Embryonic facial prominence (tissue), 1 donor: ENCODE results near the gene TKFC.

Experiments
- DNase-seq: peaks from one replicate; pipeline ENCODE4 v3.0.0-alpha.2; 2016; ENCODE audit errors: extremely low spot score

The TKFC gene, protein sequence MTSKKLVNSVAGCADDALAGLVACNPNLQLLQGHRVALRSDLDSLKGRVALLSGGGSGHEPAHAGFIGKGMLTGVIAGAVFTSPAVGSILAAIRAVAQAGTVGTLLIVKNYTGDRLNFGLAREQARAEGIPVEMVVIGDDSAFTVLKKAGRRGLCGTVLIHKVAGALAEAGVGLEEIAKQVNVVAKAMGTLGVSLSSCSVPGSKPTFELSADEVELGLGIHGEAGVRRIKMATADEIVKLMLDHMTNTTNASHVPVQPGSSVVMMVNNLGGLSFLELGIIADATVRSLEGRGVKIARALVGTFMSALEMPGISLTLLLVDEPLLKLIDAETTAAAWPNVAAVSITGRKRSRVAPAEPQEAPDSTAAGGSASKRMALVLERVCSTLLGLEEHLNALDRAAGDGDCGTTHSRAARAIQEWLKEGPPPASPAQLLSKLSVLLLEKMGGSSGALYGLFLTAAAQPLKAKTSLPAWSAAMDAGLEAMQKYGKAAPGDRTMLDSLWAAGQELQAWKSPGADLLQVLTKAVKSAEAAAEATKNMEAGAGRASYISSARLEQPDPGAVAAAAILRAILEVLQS

DNA sequence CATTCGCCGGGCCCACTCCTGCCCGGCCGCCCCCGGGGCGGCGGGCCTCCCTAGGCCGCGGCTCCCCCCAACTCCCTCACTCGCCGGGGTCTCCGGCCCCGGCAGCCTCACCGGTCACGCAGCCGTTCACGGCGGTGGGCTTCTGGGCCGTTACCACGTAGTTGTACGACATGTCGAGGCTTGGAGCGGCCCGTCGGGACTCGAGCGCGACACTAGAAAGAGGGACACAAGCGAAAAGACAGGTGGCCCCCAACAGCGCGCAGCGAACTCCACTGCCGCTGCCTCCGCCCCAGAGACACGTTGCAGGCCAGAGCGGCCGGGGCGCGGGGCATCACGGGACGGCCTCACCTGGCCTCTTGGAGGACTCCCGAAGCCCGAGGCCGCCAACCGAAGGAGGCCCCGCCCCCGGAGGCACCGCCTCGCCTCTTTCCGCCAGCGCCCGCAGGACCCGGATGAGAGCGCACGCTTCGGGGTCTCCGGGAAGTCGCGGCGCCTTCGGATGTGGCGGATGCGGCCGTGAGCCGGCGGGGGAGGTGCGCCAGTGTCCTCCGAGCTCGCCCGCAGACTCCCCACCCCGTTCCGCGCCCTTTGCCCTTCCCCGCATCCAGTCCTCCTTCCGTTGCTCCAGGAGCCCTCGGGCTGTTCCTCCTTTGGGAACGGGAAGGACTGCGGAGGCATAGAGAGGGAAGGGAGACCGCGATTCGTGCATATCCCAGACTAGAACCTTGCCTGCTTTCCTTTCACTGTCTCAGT lies at the start of gene TKFC, which contains the start of gene DDB1:
TKFC (plus strand) TSS at position 432 of the 753 bp plus-strand sequence. CDS start 1,501 bp downstream, outside the sequence.
DDB1 (minus strand) TSS at position 309 of the 753 bp plus-strand sequence; CDS start at position 172, 137 bp downstream.
- peak; percentile 85 for DNase-seq

DNA sequence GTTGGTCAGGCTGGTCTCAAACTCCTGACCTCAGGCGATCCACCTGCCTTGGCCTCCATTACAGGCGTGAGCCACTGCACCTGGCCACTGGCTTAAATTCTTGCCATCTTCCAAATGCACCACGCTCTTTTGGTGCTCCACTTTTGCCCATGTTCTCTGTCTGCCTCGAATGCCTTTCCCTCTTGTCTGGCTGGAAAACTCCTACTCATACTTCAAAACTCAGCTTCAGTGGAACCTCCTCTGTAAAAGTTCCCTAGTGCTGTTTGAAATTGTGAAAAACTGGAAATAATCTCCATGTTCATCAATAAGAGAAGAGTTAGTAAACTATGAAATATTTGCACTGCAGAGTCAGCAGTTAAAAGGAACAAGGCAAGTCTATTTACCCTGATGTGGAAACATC lies 49.4 kb upstream of the TKFC start:
- DNase-seq = no peak

DNA sequence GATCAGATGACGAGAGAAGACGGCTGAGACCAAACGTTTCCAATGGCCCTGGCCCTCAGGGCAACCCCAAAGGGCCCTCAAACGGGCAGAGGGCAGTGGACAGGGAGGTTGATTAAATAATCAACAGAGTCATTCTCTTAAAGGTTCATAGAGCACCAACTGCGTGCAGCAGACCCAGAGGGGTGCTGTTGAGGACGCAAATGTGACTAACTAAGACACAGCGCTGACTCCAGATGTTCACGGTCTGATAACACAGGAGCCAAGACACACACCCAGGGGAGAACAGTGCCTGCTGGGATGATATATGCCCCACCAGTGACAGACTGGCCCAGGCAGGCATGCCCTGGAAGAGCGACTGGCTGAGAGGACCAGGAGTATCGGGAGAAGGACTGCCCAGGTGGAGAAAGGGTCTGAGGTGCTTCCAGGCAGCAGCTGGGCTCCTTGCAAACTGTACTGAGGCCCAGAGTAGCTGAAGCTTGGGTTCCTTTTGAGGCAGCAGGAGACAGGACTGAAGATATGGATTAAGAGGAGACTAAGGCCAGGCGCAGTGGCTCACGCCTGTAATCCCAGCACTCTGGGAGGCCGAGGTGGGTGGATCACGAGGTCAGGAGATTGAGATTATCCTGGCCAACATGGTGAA lies 45.6 kb upstream of the TKFC start:
- no peak for DNase-seq

DNA sequence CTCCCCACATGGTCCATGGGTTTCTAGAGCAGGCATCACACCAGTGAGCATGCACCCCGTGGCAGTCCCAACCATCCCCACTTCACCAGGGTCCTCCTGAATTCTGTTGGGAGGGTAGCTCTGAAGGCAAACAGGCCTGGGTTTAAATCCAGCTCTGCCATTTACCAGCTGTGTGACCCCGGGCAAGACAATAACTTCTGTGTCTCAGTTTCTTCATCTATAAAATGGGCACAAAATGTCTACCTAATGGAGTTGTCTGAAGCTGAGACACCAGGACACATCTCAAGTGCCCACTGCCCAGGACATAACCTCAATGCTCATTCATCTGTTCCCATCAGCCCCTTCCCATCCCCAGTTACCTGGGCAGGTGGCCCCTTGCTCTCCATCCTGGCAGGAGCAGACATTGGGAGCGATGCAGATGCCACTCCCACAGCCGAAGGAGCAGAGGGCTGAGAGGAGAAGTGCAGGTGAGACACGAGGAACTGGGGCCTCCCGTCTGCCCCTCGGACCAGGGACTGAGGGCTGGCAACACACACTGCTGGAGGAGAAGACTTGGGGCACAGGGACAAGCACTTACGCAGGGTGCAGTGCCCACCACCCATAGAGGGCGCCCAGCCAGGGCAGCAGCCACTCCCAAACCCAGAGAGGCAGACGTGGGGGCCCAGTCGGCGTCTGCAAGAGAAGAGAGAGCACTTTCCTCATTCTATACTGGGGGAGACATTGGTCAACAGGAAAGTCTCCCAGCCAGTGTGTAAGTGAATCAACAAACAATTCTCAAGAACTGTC lies 41.9 kb upstream of the TKFC start:
- no peak for DNase-seq

DNA sequence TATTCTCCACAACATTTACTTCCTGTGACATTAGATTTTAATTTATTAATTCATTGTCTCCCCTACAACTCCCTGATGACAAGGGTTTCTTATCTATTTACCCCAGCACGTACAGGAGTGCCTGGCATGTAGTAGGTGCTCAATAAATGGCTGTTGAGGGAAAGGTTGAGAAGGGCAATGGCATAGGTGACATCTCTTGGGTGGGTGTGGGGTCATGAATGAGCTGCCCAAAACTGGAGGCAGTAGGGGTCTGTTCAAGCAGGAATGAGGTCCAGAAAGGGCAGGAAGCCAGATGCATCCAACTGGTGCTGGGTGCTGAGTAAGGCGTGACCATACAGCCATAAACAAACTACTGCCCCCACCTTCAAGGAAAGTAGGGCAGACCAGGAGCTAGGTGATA lies 40.7 kb upstream of the TKFC start:
- no peak for DNase-seq

DNA sequence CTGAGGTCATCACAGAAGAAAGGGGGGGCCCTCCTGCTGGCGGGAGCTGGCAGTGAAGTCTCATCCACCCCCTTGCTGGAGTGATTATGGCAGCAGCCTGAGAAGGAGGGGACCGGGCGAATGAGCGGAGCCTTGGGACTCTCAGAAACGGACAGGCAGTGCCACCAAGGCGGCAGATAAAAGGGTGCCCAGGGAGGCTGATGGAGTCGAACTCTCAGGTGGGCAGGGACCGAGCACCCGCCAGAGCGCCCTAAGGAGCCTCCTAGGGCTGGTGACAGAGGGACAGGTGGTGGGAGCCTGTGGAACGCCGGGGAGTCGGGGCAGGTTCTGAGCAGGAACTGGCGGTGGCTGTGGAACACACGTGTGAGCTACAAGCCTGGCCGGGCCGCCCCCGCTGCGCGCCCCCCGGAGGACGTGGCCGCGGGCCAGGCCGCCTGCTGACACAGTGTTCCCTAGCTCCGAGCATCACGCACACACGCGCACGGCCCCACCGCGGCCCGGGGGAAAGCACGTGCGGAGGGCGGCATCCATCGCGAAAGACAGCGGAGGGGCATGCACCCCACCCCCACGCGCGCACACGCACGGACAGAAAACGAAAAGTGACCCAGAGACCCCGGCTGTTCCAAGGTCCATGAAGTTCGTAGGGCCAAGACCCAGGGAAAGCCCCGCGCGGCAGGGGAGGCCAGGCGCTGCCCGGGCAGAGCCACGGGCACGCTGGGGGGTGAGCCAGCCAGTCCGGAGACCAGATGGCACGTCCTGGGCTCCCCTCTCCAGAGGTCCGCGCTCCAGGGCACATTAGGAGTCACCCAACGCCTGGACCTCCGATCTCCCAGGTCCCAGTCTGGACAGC lies 38.9 kb upstream of the TKFC start:
- DNase-seq = peak; percentile 33

DNA sequence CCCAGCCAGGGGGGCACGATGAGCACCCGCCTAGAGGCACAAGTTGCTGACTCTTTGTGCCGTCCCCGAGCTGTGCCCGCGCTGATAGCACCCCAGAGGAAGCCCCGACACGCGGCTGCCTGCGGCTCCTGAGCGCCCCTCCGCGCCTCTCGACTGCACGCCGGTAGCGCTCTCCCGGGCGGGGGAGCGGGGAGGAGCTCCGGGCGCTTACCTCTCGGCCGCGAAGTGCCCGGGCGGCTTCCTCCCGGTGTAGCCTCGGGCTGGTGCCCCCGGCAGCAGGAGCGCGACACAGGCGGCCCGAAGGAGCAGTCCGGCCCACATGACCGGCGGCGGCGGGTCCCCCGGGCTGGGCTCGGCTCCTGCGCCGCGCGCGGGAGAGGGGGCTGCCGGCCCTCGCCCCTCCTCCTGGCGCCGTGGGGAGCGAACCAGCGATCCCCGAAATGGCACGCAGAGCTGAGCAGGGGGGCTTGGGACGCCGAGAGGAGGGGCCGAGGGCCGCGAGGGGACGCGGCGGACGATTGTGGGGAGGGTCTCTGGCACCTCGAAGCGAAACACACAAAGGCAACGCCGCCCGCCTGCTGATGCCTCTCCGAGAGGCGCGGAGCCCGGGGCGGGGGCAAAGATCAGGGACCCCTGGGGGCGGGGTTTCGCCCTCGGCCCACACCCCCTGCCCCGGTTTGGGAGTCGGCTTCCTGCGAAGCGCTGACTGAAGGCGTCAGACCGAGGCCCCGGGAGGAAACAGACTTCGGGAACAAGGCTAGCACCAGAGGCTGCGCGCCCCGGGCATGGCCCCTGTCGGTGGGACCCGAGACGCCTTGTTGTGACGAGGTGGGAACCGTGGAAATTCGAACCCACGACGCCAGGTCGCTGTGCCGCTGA lies 38.1 kb upstream of the TKFC start, which contains the start of gene VWCE:
VWCE (minus strand) TSS at position 600 of the 879 bp plus-strand sequence; CDS start at position 321, 279 bp downstream.
- DNase-seq = peak; percentile 46

DNA sequence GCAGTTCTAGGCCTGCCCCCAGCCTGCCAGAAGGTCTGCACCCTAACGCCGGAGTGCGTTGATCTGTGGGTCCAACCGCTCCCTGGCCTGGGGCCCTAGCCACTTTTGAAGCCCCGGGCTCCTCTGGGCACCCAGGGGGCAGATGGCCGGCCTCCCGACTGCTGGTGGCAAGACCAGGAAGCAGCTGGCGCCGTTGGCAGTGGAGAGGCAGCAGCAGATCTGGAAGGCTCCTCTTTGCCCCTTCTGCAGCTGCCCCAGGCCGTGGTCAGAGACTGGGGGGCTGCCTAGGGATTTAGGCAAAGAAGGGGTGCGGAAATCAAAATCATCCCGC lies 37.5 kb upstream of the TKFC start:
- no peak for DNase-seq

DNA sequence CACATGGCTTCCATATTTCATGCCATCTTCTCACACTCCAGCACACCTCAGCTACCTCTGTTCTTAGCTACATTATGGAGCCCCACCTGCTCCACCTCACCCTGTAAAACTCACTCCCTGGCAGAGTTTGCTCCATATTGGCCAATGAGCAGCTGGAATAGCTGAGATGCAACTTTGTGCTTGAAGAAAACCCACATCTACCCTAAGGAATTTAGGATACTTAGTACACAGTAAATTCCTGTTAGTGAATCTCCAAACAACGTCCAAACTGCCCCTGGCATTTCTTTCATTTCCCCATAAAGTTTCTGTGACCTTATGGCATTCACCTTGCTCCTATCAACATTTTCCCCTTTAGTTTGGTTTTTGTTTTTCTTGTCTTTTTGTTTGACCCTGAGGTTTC lies 35.7 kb upstream of the TKFC start:
- no peak for DNase-seq

DNA sequence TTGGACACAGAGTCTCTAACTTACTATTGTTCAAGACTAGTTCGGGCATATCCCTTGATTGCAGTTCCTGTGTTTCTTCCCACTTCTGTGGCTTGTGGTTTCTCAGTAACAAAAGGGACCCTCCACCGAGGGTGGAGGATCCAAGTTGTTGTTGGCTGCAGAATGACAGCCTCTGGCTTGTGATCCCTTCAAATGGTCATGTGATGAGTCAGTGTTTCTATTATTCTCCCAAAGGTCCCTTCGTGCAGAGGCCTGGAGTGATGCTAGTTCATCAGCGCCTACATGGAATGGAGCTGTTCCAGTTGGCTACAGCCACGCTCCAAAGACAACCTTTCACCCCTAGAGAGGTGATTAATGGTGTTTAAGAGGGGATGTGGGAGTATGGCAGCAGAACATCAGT lies 35.3 kb upstream of the TKFC start:
- DNase-seq = no peak

DNA sequence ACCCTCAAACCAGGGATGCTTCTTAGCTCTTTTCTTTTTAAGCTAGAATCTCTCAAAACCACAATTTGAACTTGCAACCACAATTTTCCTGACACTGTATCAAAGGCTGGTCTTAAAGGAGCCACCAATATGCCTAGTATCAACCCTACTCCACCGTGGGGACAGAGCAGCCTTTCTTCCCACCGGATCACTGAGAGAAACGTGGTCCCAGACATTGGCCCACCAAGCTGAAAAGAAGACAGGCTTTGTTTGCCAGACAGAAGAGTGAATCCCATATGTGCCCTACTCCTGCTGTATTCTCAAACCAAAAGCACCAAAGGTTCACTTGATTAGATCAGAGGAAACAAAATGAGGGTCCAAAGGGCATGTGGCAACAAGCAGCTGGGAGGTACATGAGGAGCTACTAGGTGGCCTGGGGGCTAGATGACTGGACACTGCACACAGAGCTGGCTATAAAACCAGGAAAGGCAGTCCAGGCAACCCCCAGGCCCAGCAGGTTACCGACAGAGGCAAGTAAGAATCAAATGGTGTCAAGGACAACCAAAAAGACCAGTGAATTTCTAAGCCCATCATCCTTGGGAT lies 34.3 kb upstream of the TKFC start:
- DNase-seq = no peak

DNA sequence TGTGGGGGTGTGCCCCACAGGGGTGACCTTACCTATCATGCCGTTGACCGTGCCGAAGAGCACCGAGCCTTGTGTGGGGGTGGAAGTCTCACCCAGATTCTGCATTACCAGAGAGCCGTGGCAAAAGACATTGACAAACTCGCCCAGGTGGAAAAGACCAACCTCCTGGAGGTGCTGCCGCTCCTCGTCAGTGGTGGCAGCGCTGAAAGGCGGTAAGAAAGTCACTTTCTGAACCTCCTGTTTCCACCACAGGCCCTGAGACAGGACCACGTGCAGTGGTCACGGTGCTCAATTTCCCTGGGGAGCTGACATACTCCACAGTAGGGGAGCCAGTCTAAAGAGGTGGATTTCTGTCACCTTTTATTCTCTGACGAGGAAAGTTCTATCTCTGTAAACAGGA lies 30.5 kb upstream of the TKFC start:
- DNase-seq = no peak

DNA sequence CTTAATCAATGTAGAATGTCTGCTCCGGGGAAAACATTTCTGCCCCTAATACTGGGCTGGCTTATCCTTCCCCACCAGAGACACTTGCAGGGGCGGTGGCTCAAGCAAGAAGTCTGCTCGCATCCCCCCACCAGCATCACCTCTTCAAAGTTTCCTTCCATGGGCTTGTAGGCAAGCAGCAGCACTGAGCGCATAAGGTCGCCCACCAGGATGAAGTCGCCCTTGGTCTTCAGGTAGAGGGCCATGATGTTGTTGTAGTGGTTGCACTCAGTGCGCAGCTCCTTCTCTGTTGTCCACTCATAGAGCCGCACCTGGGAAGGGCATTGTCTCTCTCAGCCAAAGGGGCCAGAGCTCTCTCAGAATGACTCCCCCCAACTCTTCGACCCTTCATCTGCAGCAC lies 29.3 kb upstream of the TKFC start:
- DNase-seq = no peak

DNA sequence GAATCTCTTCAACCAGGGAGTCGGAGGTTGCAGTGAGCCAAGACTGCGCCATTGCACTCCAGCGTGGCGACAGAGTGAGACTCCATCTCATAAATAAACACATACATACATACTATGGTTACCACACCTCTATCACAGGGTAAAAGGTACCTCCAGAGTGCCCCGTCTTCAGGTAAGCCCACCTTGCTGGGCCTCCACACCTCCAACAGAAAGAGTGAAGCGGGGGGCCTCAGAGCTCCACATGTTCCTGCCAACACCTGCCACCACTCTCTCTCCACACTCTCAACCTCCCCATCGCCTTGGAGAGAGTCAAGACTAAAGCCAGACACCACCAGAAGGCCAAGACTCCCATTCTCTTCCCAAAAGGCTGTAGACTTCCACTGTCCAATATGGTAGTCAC lies 27.6 kb upstream of the TKFC start:
- no peak for DNase-seq

DNA sequence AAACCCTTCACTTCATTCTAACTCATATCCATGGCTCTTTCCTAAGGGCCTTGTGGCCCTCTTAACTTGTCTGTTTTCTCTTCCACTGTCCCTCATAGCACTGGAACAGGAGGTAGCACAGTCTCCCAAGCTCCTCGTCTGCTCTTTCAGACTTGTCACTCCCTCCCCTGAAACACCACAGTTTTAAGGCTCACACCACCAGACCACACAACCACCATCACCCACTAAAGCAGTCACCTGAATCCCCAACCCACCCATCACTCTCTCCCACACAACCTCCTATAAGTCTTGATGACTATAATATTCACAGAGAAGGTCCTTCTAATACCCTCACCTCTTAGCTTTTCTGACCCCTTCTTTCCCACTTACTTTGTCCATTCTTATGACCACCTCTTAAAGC lies 26.8 kb upstream of the TKFC start:
- DNase-seq = no peak

DNA sequence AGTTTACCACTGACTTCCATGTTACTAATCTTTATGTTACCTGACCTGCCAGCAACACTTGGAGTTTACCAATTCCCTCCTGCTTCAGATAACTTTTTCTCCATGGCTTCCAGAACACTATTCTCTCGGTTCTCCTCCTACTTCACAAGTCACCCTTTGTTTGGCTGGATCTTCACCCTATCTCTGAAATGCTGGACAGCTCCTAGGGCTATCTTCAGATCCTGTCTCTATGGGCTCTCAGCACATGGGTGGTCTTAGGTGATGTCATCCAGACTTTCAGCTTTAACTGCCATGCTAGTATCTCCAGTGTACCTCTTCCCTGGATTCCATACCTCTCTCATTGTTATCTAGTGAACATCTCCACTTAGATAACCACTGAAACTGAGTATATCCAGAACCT lies 25.7 kb upstream of the TKFC start:
- DNase-seq = no peak

DNA sequence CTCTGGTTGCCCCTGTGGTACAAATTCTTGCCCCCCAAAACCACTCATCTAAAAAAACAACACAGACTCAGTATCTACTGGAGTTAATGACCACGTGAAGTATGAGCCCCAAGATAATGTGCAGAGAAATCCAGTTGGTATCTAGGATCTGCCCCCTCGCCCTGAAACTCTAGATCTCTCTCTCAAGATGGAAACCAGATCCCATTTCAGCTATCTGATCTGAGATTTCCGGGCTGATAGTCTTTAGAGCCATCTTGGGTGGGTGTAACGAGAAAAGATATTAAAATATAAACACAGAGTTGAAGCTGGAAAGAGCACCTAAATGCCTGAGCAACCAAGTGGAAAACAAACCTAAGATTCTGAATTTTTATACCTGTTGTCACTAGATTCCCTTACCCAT lies 23.9 kb upstream of the TKFC start:
- DNase-seq = no peak

DNA sequence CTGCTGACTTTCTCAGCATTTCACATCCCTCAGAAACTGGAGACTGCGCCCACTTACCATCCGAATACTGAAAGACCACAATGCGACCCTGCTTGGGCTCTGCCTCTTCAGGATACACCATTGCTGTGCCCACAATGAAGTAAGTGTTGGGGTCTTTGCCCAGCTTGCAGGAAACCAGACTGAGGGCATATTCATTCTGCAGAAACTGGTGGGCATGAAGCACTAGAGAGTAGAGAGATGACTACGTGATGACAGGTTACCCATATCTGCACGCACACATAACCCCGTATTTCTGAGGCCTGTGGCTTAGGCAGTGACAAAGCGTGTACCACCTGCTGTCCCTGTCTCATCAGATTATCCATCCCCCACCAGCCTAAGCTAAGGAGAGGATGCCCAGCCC lies 23.3 kb upstream of the TKFC start:
- no peak for DNase-seq

DNA sequence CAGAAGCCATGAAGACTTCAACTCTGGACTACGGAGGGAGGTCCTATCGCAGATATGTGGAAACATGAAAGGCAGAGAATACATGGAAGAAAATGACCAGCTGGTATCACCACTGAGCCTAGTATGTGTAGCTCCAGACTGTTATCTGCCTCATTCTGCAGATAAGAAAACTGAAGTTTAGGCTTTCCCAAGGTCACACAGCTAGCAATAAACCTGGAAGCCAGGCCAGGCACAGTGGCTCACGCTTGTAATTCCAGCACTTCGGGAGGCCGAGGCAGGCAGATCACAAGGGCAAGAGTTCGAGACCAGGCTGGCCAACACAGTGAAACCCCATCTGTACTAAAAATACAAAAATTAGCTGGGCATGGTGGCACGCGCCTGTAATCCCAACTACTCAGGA lies 22.3 kb upstream of the TKFC start:
- DNase-seq = no peak
